H7 (cell line): ENCODE results near the gene IRX3. TPM values are rescaled to one million over a fixed set of nuclear protein-coding genes. Genes with fewer than 3 reads are reported as not detected.
"Not testable (repeated sequence)": the region's sequence is repeated elsewhere in the genome, so short reads cannot be mapped to it uniquely, and the experiment has no call there.

ENCODE experiments used
- DNase-seq: peaks from one replicate; pipeline ENCODE4 v3.0.0; 2012
- H3K27me3 ChIP-seq: 2 replicates; pipeline ENCODE4 v1.6.0; 2011; ENCODE audit warnings: mild to moderate bottlenecking, low read length; ENCODE audit not compliant: control insufficient read depth, insufficient read depth
- H3K36me3 ChIP-seq: replicated peaks from 2 replicates; pipeline ENCODE4 v1.5.1; 2011; ENCODE audit warnings: low read length; ENCODE audit not compliant: control insufficient read depth, insufficient read depth
- H3K4me3 ChIP-seq: 2 replicates; pipeline ENCODE4 v1.5.1; 2011; ENCODE audit warnings: low read depth, mild to moderate bottlenecking, control low read depth, low read length, moderate library complexity; ENCODE audit not compliant: insufficient read depth
- total RNA-seq: library from RNA; depleted of rRNA; stranded (reverse); fragments of >200 nt; shearing (Covaris generic); gene quantifications from 2 replicates; pipeline ENCODE4 v1.2.3, GENCODE V29; 2014

IRX3 gene
- total RNA-seq, 1 experiment from 2014 or later, result 4.1 TPM

GRCh38 chr16:54273566-54273965 lies 13.0 kb downstream of the IRX3 start:
- H3K36me3 ChIP-seq, result no peaks in the 10 kb centered on the region
- DNase-seq, result no peak
- no peaks in the 10 kb centered on the region for H3K27me3 ChIP-seq
- no peak overlapping the region for H3K4me3 ChIP-seq

DNA sequence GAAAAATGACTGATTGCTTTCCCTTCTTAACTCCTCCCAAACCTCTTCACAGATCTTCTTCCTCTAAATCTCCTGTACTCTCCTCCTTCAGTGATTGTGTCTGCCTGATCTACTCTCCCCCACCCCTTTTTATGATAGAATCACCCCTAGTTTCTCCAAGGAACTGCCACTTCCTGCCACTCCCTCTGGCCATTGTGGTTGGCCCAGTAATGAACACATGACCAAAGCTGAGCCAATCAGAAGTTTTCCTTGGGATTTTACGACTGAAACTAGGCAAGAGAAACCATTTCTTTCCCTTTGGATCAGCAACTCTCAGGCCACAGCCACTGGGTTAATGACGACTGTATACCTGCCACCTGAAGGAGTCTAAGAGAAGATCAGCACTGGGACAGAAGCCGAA lies 15.9 kb downstream of the IRX3 start:
- DNase-seq, result no peak
- Histone ChIP-seq H3K36me3 (no peaks in the 10 kb centered on the region), H3K4me3 (no peak overlapping the region), H3K27me3 (no peaks in the 10 kb centered on the region)

DNA sequence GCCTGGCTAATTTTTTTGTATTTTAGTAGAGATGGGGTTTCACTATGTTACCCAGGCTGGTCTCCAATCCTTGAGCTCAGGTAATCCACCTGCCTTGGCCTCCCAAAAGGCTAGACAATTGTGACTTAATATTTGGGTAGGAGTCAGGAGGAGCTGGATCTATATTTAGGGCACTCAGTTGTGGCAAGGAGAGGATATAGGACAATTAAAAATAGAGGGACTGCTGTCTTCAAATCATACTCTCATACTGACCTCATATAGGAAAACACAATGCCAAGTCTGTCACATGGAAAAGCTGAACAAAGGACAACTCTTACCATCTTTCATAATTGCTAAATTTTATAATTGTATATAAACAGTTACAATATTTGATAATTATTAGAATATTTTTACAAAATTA lies 17.1 kb downstream of the IRX3 start:
- Histone ChIP-seq H3K36me3 (no peaks in the 10 kb centered on the region), H3K4me3 (no peak overlapping the region), H3K27me3 (no peaks in the 10 kb centered on the region)
- DNase-seq, result no peak

GRCh38 chr16:54268766-54269165 lies 17.8 kb downstream of the IRX3 start:
- DNase-seq, result no peak
- Histone ChIP-seq H3K36me3 (no peaks in the 10 kb centered on the region), H3K27me3 (no peaks in the 10 kb centered on the region), H3K4me3 (no peak overlapping the region)

- no peak for DNase-seq
- Histone ChIP-seq H3K27me3 (no peaks in the 10 kb centered on the region), H3K4me3 (no peak overlapping the region), H3K36me3 (no peaks in the 10 kb centered on the region)
These were observed 18.2 kb downstream of the IRX3 start for GRCh38 chr16:54268340-54268739.

DNA sequence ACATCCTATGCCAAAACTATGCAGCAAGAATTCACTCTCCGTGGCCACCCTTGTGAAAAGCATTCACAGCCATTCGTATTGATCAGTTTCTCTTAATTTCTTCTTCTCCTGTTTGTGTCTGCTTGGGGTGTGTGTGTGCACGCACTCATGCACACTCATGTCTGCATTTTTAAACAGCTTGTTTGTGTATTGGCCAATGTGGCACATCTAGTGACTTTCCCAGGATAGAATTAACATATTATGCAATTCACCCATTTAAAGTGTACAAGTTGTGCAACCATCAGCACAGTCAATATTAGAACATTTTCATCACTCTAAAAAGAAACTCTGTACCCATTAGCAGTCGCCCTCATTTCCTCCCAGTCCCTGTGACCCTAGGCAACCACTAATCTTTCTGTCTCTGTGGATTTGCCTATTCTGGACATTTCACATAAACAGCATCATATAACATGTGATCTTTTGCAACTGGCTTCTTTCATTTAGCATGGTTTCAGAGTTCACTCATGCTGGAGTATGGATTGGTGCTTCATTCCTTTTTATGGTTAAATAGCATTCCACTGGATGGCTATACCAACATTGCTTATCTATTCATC lies 20.1 kb downstream of the IRX3 start:
- Histone ChIP-seq H3K36me3 (no peaks in the 10 kb centered on the region), H3K4me3 (no peak overlapping the region), H3K27me3 (no peaks in the 10 kb centered on the region)
- DNase-seq, result no peak

- DNase-seq, result no peak
- no peak overlapping the region for H3K4me3 ChIP-seq
These were observed 20.9 kb downstream of the IRX3 start for GRCh38 chr16:54265575-54266107.

DNA sequence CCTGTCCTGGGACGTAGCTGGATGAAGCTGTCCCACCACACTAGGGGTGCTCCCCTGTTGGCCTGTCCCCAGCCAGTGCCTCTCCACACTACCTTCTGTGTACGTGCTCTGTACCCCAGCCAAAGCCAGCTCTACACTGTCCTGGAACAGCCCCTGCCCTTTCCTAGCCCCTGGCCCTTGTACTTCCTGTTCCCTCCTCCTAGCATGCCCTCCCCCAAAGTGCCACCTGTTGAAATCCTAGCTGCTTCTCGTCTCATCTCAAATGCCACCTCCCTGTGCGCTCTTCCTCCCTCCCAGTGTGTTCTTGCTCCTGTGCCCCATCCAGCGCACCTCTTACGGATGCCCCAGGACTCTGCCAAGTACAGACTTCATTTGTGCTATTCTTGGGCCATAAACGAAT lies 33.5 kb downstream of the IRX3 start:
- Histone ChIP-seq H3K4me3 (no peak overlapping the region), H3K27me3 (no peaks in the 10 kb centered on the region), H3K36me3 (no peaks in the 10 kb centered on the region)
- no peak for DNase-seq

More at GRCh38 chr16:54265575-54266107, 20.9 kb downstream of the IRX3 start:
- Histone ChIP-seq H3K36me3 (no peaks in the 10 kb centered on the region), H3K27me3 (no peaks in the 10 kb centered on the region)

DNA sequence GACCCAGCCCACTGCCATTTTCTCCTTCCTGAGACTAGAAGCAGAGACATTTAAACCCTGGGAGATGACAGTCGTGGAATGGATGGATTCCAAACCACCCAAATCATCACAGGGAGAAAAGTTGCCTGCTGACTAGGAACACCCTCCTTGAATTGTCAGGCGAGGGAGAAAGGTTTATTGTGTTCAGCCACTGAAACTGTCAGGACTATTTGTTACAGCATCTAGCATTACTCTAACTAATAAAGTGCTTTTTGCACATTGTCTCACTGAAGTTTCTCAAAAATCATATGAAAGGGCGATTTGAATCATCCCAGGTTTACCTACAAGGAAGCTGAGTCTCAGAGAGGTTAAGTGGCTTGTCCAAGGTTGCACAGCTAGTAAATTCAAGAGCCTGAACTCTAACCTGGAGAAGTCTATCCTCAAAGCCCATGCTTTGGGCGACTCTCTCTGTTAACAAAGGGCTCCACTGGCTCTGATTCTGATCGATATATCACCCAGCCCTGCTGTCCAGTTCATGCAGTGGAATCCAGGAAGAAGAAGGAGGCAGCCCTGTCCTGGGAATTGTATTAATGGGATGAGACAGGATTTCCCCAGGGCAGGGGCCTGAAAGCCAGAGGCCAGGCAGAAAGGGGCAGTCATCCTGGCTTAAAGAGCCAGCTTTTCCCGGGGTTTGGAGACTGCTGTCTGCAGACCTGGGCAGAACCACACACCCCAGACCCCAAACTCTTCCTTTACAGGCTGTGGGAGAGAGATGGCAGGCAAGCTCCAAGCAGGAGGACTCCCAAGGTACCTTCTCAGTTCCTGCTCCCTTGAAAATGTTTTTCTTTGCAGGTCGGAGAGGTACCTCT lies 37.5 kb downstream of the IRX3 start:
- Histone ChIP-seq H3K27me3 (no peaks in the 10 kb centered on the region), H3K36me3 (no peaks in the 10 kb centered on the region)

GRCh38 chr16:54247705-54248104 lies 38.9 kb downstream of the IRX3 start:
- not testable (repeated sequence) for H3K36me3 ChIP-seq, H3K4me3 ChIP-seq, DNase-seq, H3K27me3 ChIP-seq

More for the DNA sequence above, 37.5 kb downstream of the IRX3 start:
- no peak for DNase-seq
- no peak overlapping the region for H3K4me3 ChIP-seq

- no peak for DNase-seq
- Histone ChIP-seq H3K4me3 (no peak overlapping the region), H3K36me3 (no peaks in the 10 kb centered on the region), H3K27me3 (no peaks in the 10 kb centered on the region)
These were observed 40.1 kb downstream of the IRX3 start for GRCh38 chr16:54246454-54246821.

- Histone ChIP-seq H3K27me3 (no peaks in the 10 kb centered on the region), H3K4me3 (no peak overlapping the region), H3K36me3 (no peaks in the 10 kb centered on the region)
- DNase-seq, result no peak
These were observed 40.7 kb downstream of the IRX3 start for GRCh38 chr16:54245788-54246453.

DNA sequence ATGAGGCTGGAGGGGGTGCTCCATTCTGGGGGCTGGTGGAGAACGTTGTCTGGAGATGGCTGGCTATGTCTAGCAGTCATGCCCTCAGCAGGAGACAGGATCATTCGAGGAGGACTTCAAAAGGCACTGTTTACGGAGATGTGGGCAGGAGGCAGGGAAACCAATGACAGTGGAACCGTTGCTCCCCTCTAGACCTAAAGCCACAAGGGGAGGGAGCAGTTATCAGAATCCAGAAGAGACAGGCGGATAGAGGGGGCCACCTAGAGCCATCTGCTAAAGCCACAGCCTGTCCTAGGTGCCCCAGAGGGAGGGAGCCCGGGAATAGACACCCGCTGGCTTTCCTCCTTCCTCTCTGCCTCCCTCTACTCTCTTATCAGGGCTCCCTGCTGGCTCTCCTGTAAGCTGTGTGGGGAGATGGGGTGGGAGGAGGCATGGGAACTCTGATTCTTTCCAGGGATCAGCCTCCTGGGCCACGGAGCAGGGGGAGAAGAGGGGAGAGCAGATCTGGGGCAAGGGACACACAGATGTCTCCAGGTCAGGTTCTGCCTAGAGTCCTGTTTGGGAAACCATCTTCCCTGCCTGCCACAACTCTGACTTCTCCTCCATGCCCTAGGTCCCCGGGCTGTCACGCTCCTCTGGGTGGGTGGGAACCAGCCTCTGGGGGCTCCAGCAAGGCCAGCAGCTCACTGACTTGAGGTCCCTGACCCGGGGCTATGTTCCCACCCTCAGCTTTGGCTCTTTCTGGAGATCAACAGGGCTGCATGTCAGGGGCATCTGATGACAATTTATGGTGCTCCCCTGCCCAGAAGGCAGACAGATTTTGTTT lies 42.3 kb downstream of the IRX3 start:
- Histone ChIP-seq H3K4me3 (no peak overlapping the region), H3K36me3 (no peaks in the 10 kb centered on the region), H3K27me3 (no peaks in the 10 kb centered on the region)
- no peak for DNase-seq

- H3K36me3 ChIP-seq, result no peaks in the 10 kb centered on the region
- no peak for DNase-seq
- no peak overlapping the region for H3K4me3 ChIP-seq
- H3K27me3 ChIP-seq, result no peaks in the 10 kb centered on the region
These were observed 43.4 kb downstream of the IRX3 start for GRCh38 chr16:54243202-54243601.
